ENCODE measurements around the gene OPA3.
"Not testable (repeated sequence)": the region's sequence is repeated elsewhere in the genome, so short reads cannot be mapped to it uniquely, and the experiment has no call there.

OPA3 gene

DNA sequence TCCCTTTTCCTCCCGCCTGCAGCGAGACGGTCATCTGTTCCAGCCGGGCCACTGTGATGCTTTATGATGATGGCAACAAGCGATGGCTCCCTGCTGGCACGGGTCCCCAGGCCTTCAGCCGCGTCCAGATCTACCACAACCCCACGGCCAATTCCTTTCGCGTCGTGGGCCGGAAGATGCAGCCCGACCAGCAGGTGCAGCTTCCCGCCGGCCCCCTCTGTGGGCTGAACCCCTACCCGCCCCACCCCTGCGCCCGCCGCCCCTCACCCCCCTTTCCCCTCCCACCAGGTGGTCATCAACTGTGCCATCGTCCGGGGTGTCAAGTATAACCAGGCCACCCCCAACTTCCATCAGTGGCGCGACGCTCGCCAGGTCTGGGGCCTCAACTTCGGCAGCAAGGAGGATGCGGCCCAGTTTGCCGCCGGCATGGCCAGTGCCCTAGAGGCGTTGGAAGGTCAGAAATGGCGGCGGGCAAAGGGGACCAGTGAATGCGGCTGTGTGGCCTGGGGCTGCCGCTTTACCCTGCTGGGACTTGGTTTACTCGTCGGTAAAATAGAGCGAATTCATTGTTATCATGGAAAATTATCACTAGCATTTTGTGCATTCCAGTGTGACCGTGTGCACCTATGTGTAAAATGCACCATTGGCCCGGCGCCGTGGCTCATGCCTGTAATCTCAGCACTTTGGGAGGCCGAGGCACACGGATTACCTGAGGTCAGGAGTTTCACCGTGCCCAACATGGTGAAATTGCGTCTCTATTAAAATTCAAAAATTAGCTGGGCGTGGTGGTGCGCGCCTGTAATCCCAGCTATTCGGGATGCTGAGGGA is 66.7 kb downstream of the OPA3 start:
- H3K36me3 ChIP-seq (ENCODE audit: insufficient read depth, low read length), result peaks cover 12% of the 10 kb centered on the region
- H3K4me3 ChIP-seq (ENCODE audit: low read length), result no peak overlapping the region
- H3K4me1 ChIP-seq (ENCODE audit: insufficient read depth, low read length), result no peaks in the 10 kb centered on the region
- no peaks in the 10 kb centered on the region for H3K27me3 ChIP-seq (ENCODE audit: insufficient read depth, low read length)
- no peak overlapping the region for H2AFZ ChIP-seq (ENCODE audit: low read depth, low read length)
- H3K9me3 ChIP-seq (ENCODE audit: low read length), result no peaks in the 10 kb centered on the region

DNA sequence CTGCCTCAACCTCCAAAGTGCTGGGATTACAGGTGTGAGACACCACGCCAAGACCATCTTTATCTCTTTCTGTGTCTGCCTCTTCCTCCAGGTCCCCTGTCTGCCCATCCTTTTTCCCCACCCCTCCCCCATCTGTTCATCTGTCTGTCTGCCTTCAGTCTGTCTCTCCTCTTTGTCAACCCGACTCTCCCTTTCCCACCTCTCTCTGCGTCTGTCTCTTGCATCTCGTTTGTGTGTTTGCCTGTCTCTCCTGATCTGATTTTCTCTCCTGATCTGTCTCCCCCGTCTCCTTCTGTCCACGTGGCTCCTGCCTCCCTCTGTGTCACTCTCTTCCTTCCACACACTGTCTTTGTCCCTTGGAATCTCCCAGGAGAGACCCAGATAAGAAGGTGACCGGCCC is 67.4 kb downstream of the OPA3 start:
- no peak overlapping the region for H3K4me3 ChIP-seq (ENCODE audit: low read length)
- peaks cover 12% of the 10 kb centered on the region for H3K36me3 ChIP-seq (ENCODE audit: insufficient read depth, low read length)
- no peaks in the 10 kb centered on the region for H3K9me3 ChIP-seq (ENCODE audit: low read length)

DNA sequence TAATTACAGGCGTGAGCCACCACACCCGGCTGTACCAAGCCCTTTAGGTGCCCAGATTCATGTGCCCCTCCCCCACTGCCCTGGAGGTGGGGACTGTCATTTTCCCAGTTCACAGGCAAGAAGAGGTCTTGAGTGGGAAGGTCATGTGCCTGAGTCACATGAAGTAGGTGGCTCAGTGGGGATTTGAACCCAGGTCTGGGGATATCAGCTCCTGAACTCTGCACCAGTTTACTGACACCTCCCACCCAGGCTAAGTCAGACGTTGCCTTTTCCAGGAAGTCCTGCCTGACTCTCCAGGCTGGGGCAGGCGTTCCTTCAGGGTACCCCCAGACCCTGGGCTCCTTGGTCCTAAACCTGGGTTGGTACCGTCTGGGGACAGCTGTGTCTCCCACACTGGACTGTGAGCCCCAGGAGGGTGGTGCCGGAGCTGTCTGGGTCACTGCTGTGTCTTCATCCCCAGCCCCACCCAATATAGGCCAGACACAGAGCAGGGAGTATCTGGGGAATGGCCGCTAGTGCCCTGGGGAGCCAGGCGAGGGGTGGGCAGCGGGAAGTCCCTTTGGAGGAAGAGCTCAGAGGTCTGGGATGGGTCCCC is 68.7 kb downstream of the OPA3 start:
- Histone ChIP-seq H3K9me3 (ENCODE audit: low read length) (no peaks in the 10 kb centered on the region), H3K4me3 (ENCODE audit: low read length) (no peak overlapping the region), H2AFZ (ENCODE audit: low read depth, low read length) (no peak overlapping the region), H3K4me1 (ENCODE audit: insufficient read depth, low read length) (no peaks in the 10 kb centered on the region), H3K27me3 (ENCODE audit: insufficient read depth, low read length) (no peaks in the 10 kb centered on the region), H3K36me3 (ENCODE audit: insufficient read depth, low read length) (peaks cover 10% of the 10 kb centered on the region)

More for the DNA sequence above, 67.4 kb downstream of the OPA3 start:
- H2AFZ ChIP-seq (ENCODE audit: low read depth, low read length), result no peak overlapping the region
- no peaks in the 10 kb centered on the region for H3K4me1 ChIP-seq (ENCODE audit: insufficient read depth, low read length)
- H3K27me3 ChIP-seq (ENCODE audit: insufficient read depth, low read length), result no peaks in the 10 kb centered on the region

DNA sequence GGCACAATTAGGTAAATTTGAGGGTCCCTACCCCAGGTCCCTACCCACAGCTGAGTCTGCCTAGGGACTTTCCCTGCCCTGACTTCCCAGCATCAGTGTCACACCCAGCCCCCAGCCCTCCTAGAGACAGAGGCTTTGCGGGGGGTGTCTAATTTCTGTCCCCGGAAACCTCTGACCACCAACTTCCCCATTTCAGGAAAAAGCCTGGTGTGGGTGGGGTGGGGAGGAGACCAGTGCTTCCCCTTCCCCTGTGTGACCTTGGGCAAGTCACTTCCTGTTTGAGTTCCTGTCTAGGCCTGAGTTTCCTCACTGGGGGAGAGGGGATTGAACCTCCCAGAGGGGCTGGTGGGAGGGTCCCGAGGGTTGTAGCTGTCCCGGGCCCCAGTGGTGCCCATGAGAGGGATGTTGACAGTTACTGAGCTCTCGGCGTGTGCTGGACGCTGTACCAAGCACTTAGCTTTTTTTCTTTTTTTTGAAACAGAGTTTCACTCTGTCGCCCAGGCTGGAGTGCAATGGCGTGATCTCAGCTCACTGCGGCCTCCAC is 69.4 kb downstream of the OPA3 start:
- Histone ChIP-seq H3K4me3 (ENCODE audit: low read length) (no peak overlapping the region), H3K9me3 (ENCODE audit: low read length) (no peaks in the 10 kb centered on the region), H3K36me3 (ENCODE audit: insufficient read depth, low read length) (peaks cover 8% of the 10 kb centered on the region), H3K4me1 (ENCODE audit: insufficient read depth, low read length) (no peaks in the 10 kb centered on the region), H2AFZ (ENCODE audit: low read depth, low read length) (no peak overlapping the region), H3K27me3 (ENCODE audit: insufficient read depth, low read length) (no peaks in the 10 kb centered on the region)

DNA sequence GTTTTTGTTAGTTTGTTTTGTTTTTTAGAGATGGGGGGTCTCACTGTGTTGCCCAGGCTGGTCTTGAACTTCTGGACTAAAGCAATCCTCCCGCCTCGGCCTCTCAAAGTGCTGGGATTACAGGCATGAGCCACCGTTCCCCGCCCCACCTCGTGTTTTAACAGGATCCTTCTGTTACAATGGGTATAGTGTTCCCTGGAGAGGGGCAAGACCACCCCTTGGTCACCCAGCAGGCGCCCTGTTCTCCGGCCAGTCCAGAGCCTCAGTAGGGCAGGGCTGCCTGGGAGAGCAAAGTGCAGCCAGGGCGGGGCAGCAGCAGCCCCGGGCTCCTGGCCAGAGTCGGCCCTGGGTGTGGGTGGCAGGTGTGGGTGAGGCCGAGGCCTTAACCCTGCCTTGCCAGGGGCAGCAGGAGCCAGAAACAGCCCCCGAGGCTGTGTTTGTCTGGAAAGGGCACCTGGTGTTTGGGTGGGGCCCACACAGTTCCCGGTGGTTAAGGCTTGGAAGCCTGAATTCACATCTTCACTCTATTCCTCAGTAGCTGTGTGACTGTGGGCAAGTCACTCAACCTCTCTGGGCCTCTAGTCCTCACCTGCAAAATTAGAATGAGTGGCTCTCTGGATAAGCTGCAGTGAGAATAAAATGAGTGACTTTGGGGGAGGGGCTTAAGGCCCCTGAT is 70.1 kb downstream of the OPA3 start:
- Histone ChIP-seq H3K36me3 (ENCODE audit: insufficient read depth, low read length) (peaks cover 5% of the 10 kb centered on the region), H3K9me3 (ENCODE audit: low read length) (no peaks in the 10 kb centered on the region), H3K4me3 (ENCODE audit: low read length) (no peak overlapping the region), H3K4me1 (ENCODE audit: insufficient read depth, low read length) (no peaks in the 10 kb centered on the region), H2AFZ (ENCODE audit: low read depth, low read length) (no peak overlapping the region), H3K27me3 (ENCODE audit: insufficient read depth, low read length) (no peaks in the 10 kb centered on the region)

DNA sequence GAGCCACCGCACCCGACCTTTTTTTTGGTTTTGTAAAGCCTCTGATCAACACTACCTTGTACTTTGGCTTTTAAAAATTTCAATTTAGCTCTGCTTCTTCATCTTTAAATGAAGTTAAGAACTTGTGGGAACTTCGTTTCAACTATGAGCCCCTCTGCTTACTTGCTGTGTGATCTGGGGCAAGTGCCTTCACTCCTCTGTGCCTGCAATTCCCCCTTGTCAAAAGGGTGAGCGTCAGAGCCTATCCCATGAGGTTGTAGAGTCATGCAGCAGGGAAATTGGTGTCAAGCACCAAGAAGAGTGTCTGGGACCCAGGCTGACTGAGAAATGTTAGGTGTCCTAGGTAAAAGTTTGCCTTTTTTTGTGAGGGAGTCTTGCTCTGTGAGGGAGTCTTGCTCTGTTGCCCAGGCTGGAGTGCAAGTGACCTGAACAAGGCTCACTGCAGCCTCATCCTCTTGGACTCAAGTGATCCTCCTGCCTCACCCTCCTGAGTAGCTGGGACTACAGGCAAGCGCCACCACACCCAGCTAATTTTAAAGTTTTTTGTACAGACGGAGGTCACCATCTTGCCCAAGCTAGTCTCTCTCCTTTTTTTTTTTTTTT is 71.6 kb downstream of the OPA3 start:
- no peaks in the 10 kb centered on the region for H3K27me3 ChIP-seq (ENCODE audit: insufficient read depth, low read length)
- peaks cover 12% of the 10 kb centered on the region for H3K4me1 ChIP-seq (ENCODE audit: insufficient read depth, low read length)
- H3K9me3 ChIP-seq (ENCODE audit: low read length), result no peaks in the 10 kb centered on the region
- peaks cover 2% of the 10 kb centered on the region for H3K36me3 ChIP-seq (ENCODE audit: insufficient read depth, low read length)
- H2AFZ ChIP-seq (ENCODE audit: low read depth, low read length), result no peak overlapping the region
- H3K4me3 ChIP-seq (ENCODE audit: low read length), result no peak overlapping the region

DNA sequence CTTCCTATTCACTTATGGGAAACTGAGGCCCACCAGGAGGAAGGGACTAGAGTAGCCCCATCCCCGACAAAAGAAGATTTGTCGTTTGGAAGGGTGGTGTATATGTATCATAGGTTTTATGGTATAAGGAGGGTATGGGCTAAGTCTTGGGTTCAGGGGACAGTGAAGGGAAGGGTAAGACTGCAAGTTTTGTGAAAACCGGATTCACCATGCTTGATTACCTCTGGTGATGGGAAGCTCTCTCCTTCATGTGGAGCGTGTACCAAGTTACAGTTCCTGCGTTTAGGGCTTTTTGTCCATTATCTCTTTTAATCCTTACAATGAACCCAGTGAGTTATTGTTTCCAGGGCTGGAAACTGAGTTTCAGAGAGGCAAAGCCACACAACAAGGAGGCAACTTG is 73.5 kb downstream of the OPA3 start:
- H3K9me3 ChIP-seq (ENCODE audit: low read length), result no peaks in the 10 kb centered on the region
- no peak overlapping the region for H3K4me3 ChIP-seq (ENCODE audit: low read length)
- H3K4me1 ChIP-seq (ENCODE audit: insufficient read depth, low read length), result peaks cover 15% of the 10 kb centered on the region
- H3K36me3 ChIP-seq (ENCODE audit: insufficient read depth, low read length), result no peaks in the 10 kb centered on the region
- no peak overlapping the region for H2AFZ ChIP-seq (ENCODE audit: low read depth, low read length)
- H3K27me3 ChIP-seq (ENCODE audit: insufficient read depth, low read length), result no peaks in the 10 kb centered on the region

DNA sequence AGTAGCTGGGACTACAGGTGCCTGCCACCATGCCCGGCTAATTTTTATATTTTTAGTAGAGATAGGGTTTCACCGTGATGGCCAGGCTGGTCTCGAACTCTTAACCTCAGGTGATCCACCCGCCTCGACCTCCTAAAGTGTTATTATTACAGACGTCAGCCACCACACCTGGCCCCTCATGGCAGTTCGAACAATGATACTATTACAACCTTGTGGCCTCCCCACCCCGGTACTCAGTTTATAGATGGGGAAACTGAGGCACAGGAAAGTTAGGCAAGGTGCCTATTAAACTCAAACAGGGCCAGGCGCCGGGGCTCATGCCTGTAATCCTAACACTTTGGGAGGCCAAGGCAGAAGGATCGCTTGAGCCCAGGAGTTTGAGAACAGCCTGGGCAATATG is 74.2 kb downstream of the OPA3 start:
- not testable (repeated sequence) for H3K9me3 ChIP-seq (ENCODE audit: low read length); H3K36me3 ChIP-seq (ENCODE audit: insufficient read depth, low read length); H2AFZ ChIP-seq (ENCODE audit: low read depth, low read length); H3K4me3 ChIP-seq (ENCODE audit: low read length); H3K27me3 ChIP-seq (ENCODE audit: insufficient read depth, low read length)
- peaks cover 15% of the 10 kb centered on the region for H3K4me1 ChIP-seq (ENCODE audit: insufficient read depth, low read length)

DNA sequence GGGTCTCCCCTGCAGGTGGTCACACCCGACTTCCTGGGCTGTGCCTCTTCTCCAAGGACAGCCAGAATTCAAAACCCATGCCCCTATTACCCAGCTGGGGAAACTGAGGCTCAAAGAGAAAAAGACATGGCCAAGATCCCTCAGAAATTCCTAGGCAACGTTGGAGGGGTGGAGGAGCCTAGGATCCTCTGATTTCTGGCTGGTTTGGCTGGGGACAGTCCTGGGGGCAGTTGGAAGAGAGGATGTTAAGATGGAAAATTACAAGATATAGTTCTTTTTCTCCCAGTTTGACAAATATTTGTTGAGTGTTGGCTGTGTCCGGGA is 74.9 kb downstream of the OPA3 start:
- no peak overlapping the region for H3K4me3 ChIP-seq (ENCODE audit: low read length)
- peaks cover 15% of the 10 kb centered on the region for H3K4me1 ChIP-seq (ENCODE audit: insufficient read depth, low read length)
- H3K36me3 ChIP-seq (ENCODE audit: insufficient read depth, low read length), result no peaks in the 10 kb centered on the region

DNA sequence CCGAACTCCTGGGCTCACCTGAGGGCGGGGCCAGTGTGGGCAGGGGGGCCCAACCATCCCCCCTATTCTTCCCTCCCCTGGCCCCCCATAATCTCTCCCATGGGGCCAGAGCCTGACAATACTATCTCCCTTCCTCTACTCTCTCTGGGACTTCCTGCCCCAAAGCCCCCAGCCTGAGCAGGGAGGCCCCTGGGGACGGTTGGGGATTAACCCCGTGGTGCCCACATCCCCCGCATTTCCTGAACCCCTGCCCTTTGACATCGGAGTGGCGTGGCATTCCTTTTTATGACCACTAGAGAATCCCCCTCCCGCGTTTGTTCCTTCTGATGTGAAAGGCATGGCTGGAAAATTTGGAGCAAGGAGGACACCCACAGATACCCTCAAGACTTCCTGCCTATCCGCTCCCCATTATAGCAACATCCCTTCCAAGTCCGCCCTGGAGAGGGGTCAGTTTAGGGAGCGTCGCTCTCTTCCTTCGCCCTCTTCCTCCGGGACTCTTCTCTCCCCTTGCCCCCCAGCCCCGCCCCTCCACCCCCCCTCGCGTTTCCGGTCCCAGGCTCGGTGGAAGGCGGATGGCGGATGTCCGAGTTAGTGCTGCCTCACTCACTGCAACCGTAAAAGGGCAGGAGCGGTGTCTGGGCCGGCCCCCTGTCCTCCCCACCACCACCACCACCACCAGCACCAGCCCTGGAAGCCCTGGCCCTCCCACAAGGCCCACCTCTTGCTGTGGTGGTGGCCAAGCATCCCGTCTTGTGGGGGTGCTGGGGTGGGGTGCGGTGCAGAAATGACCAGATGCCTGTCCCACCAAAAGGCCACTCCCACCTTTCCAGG is 75.5 kb downstream of the OPA3 start:
- no peak overlapping the region for H2AFZ ChIP-seq (ENCODE audit: low read depth, low read length)
- no peaks in the 10 kb centered on the region for H3K9me3 ChIP-seq (ENCODE audit: low read length)
- H3K4me1 ChIP-seq (ENCODE audit: insufficient read depth, low read length), result peaks cover 15% of the 10 kb centered on the region
- H3K36me3 ChIP-seq (ENCODE audit: insufficient read depth, low read length), result no peaks in the 10 kb centered on the region
- no peaks in the 10 kb centered on the region for H3K27me3 ChIP-seq (ENCODE audit: insufficient read depth, low read length)
- peak overlapping the region; percentile 72 for H3K4me3 ChIP-seq (ENCODE audit: low read length)

More for the DNA sequence above, 74.9 kb downstream of the OPA3 start:
- Histone ChIP-seq H2AFZ (ENCODE audit: low read depth, low read length) (no peak overlapping the region), H3K27me3 (ENCODE audit: insufficient read depth, low read length) (no peaks in the 10 kb centered on the region), H3K9me3 (ENCODE audit: low read length) (no peaks in the 10 kb centered on the region)

DNA sequence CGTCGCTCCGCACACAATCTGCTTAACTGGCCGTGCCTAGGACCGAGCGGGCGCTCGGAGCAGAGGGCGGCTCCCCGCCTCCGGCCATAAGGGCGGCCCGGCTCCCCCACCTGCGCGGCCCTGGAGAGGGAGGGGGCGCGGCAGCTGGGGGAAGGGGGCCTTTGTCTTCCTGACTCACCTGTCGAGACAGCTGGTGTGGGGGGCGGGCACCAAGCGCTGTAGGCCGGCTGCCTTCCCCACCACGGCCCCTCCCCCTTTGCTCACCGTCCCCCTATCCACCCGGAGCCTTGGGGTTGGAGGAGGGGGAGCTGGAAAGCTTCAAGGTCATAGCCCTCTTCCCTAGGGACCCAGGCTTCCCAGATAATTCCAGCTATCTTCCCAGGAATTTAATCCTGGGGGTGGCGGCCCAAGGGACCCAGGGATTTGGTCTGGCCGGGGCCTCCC is 76.2 kb downstream of the OPA3 start:
- Histone ChIP-seq H3K9me3 (ENCODE audit: low read length) (no peaks in the 10 kb centered on the region), H2AFZ (ENCODE audit: low read depth, low read length) (peak overlapping the region; percentile 89)

DNA sequence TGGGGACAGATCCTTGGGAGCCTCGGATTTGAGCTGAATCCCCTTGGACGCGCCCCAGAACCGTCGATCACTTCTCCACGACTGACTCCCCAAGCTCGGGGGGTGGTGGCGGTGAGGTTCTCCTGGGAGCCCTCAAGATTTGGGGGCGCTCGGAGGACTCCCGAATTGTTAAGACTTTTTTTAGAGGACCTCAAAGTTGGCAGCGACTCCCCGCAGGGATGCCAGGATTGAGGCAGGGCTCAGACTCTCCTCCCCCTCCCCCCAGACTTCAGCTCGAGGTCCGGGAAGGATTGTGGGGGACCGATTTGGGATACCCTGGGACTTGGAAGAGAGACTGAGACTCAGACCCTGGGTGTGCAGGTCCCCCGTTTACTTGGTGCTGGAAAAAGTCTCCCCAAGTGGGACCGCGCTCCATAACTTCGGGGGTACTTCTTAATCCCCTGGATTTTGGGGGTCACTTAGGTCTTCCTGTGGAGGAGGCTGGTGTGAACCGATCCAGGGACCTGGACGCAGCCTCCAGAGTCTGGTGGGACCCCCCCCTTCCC is 76.7 kb downstream of the OPA3 start:
- H3K36me3 ChIP-seq (ENCODE audit: insufficient read depth, low read length), result no peaks in the 10 kb centered on the region
- peak overlapping the region; percentile 72 for H3K4me3 ChIP-seq (ENCODE audit: low read length)
- no peaks in the 10 kb centered on the region for H3K9me3 ChIP-seq (ENCODE audit: low read length)
- peak overlapping the region; percentile 89 for H2AFZ ChIP-seq (ENCODE audit: low read depth, low read length)
- no peaks in the 10 kb centered on the region for H3K27me3 ChIP-seq (ENCODE audit: insufficient read depth, low read length)
- H3K4me1 ChIP-seq (ENCODE audit: insufficient read depth, low read length), result peaks cover 15% of the 10 kb centered on the region

More for the DNA sequence above, 76.2 kb downstream of the OPA3 start:
- H3K27me3 ChIP-seq (ENCODE audit: insufficient read depth, low read length), result no peaks in the 10 kb centered on the region
- H3K36me3 ChIP-seq (ENCODE audit: insufficient read depth, low read length), result no peaks in the 10 kb centered on the region
- H3K4me1 ChIP-seq (ENCODE audit: insufficient read depth, low read length), result peaks cover 15% of the 10 kb centered on the region
- peak overlapping the region; percentile 72 for H3K4me3 ChIP-seq (ENCODE audit: low read length)
